ENCODE data around the gene MCM8. TPM values are rescaled to one million over a fixed set of nuclear protein-coding genes. Genes with fewer than 3 reads are reported as not detected.
"Not testable (repeated sequence)": the region's sequence is repeated elsewhere in the genome, so short reads cannot be mapped to it uniquely, and the experiment has no call there.

MCM8 gene
- total and polyA plus RNA-seq, 2 experiments from 2014 or later: 1.5 to 7.7 TPM

GRCh38 chr20:6030453-6031080 is 80.1 kb downstream of the MCM8 start:
- DNase-seq: no peak
- no peak overlapping the region for H3K4me2 ChIP-seq (ENCODE audit: unreplicated experiment)
- 85 to 88% methylated on average over 6 of the region's 6 CpGs for WGBS, 2 experiments (ENCODE audit: low coverage in 1 of 2, low lambda C conversion rate in 2 of 2, missing lambda C conversion rate in 2 of 2)

DNA sequence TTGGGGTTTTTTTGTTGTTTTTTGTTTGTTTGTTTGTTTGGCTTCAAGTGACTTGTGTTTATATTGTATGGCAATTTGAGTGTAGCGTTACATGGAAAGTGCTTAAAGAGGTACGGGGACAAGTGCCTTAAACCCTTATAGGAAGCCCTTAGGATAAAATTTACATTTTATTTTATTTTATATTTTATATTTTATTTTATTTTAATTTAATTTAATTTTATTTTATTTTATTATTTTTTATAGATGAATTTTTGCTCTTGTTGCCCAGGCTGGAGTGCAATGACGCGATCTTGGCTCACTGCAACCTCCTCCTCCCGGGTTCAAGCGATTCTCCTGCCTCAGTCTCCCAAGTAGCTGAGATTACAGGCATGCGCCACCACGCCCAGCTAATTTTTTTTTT is 82.5 kb downstream of the MCM8 start:
- H3K4me2 ChIP-seq (ENCODE audit: unreplicated experiment); H4K20me1 ChIP-seq (ENCODE audit: insufficient read depth); H3K4me3 ChIP-seq; H3K27me3 ChIP-seq (replicated peaks; ENCODE audit: insufficient read depth); H3K9me3 ChIP-seq (ENCODE audit: low read depth); H2AFZ ChIP-seq; in situ Hi-C loops (cut with MboI); H3K27ac ChIP-seq; H3F3A ChIP-seq (ENCODE audit: insufficient read depth); DNase-seq; H3K9me2 ChIP-seq (ENCODE audit: insufficient read depth); H3K9ac ChIP-seq: not testable (repeated sequence)
- 96 to 99% methylated on average over 8 of the region's 8 CpGs for WGBS, 2 experiments (ENCODE audit: low coverage in 1 of 2, low lambda C conversion rate in 2 of 2, missing lambda C conversion rate in 2 of 2)
- Histone ChIP-seq H3K4me1 (ENCODE audit: insufficient read depth) (peaks cover 11% of the 10 kb centered on the region; the same call in 1 of the 2 replicates), H3K36me3 (ENCODE audit: low read depth) (peaks cover 39% of the 10 kb centered on the region), H3K79me2 (ENCODE audit: insufficient read depth) (peaks cover 58% of the 10 kb centered on the region)

More at GRCh38 chr20:6030453-6031080, 80.1 kb downstream of the MCM8 start:
- Histone ChIP-seq H3K79me2 (ENCODE audit: insufficient read depth) (peaks cover 80% of the 10 kb centered on the region), H3K27me3 (replicated peaks; ENCODE audit: insufficient read depth) (no peaks in the 10 kb centered on the region), H3K27ac (no peak overlapping the region), H3K4me1 (ENCODE audit: insufficient read depth) (peaks cover 11% of the 10 kb centered on the region; the same call in 1 of the 2 replicates), H3K9me2 (ENCODE audit: insufficient read depth) (no peaks in the 10 kb centered on the region), H3K36me3 (ENCODE audit: low read depth) (peaks cover 26% of the 10 kb centered on the region), H2AFZ (no peak overlapping the region), H3K4me3 (no peak overlapping the region), H3F3A (ENCODE audit: insufficient read depth) (no peaks in the 10 kb centered on the region), H3K9ac (no peak overlapping the region), H4K20me1 (ENCODE audit: insufficient read depth) (0 out of 2 replicates have a peak, but pooled peaks cover 5% of the 10 kb centered on the region), H3K9me3 (ENCODE audit: low read depth) (no peaks in the 10 kb centered on the region)
- TF ChIP-seq EZH2 (IDR thresholded peaks at IDR 0.05; ENCODE audit: insufficient read depth, poor library complexity, severe bottlenecking) (no peak), EZH2phosphoT487 (IDR thresholded peaks at IDR 0.05; ENCODE audit: insufficient read depth, low read depth) (no peak)
- in situ Hi-C loops (cut with MboI): no loop called here

DNA sequence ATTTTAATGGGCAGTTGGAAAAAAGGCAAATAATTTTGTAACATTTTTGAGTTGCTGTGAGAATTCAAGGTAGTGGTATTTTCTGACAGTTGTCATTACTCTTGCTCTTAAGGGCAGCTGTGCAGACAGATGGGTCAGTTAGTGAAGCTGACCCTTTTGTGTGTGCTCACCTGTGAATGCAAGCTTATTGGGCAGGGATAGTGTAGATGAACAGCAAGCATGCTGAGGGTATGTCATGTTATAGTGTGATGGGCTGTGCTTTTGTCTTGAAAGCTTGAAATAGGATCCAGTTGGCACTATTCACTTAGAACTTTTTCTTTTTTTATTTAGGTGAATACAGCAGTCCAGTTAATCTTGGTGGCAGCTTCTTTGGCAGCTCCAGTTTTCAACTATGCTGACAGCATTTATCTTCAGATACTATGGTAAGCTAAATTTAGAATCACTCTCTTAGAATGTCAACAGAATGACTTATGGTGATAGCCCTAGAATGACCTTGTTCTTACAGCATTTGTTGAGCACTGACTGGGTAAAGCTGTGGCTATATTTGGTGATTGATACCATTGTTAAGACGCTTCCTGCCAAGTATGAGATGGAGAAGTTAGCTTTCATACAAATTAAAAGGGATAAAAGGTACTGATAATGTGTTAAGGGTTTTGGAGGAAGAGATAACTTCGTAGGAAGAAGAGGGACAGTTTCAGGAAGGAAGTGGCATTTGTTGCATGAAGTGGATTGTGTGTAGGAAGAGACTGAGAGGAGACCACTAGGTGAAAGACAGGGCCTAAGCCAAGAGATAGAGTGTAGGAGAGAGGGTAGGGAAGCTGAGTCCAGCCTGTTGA is 83.9 kb downstream of the MCM8 start:
- Histone ChIP-seq H3K9me3 (ENCODE audit: low read depth) (no peaks in the 10 kb centered on the region), H3K4me2 (ENCODE audit: unreplicated experiment) (no peak overlapping the region), H3K79me2 (ENCODE audit: insufficient read depth) (peaks cover 47% of the 10 kb centered on the region), H3K9ac (no peak overlapping the region), H3F3A (ENCODE audit: insufficient read depth) (no peaks in the 10 kb centered on the region), H3K27me3 (replicated peaks; ENCODE audit: insufficient read depth) (no peaks in the 10 kb centered on the region), H3K4me3 (no peak overlapping the region), H4K20me1 (ENCODE audit: insufficient read depth) (0 out of 2 replicates have a peak, but pooled peaks cover 5% of the 10 kb centered on the region), H3K4me1 (ENCODE audit: insufficient read depth) (peaks cover 5% of the 10 kb centered on the region; the same call in 1 of the 2 replicates), H2AFZ (no peak overlapping the region), H3K36me3 (ENCODE audit: low read depth) (peaks cover 36% of the 10 kb centered on the region), H3K27ac (no peak overlapping the region), H3K9me2 (ENCODE audit: insufficient read depth) (no peaks in the 10 kb centered on the region)
- TF ChIP-seq EZH2 (IDR thresholded peaks at IDR 0.05; ENCODE audit: insufficient read depth, poor library complexity, severe bottlenecking) (no peak), EZH2phosphoT487 (IDR thresholded peaks at IDR 0.05; ENCODE audit: insufficient read depth, low read depth) (no peak)
- in situ Hi-C loops (cut with MboI): no loop called here
- no peak for DNase-seq
- WGBS, 2 experiments (ENCODE audit: low coverage in 1 of 2, low lambda C conversion rate in 2 of 2, missing lambda C conversion rate in 2 of 2): 93 to 98% methylated on average over 2 of the region's 2 CpGs

DNA sequence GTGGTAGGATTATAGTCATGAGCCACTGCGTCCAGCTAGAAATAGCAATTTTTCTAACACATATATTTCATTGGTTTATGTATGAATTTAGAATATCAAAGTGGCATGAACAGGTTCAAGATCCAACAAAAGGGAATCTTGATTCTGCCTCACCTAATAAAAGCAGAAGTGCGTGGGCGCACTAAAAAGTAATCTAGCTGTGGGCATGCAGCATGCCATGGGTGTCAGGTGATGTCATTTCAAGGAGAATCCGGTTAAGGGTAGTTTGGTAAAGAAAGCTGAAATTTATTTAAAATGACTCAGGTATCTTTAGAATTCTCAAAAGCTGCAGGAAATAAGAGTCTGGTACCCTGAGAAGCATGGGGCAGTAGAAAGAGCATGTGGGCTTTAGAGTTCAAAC is 85.8 kb downstream of the MCM8 start:
- H3K9me2 ChIP-seq (ENCODE audit: insufficient read depth): no peaks in the 10 kb centered on the region
- H3K27me3 ChIP-seq (replicated peaks; ENCODE audit: insufficient read depth): no peaks in the 10 kb centered on the region
- no peak for DNase-seq
- 0 out of 2 replicates have a peak, but pooled peaks cover 5% of the 10 kb centered on the region for H4K20me1 ChIP-seq (ENCODE audit: insufficient read depth)
- H3K4me3 ChIP-seq: no peak overlapping the region
- no peaks in the 10 kb centered on the region for H3K4me1 ChIP-seq (ENCODE audit: insufficient read depth)
- H3K27ac ChIP-seq: no peak overlapping the region
- H3K9me3 ChIP-seq (ENCODE audit: low read depth): no peaks in the 10 kb centered on the region
- H3K36me3 ChIP-seq (ENCODE audit: low read depth): peaks cover 44% of the 10 kb centered on the region
- TF ChIP-seq EZH2phosphoT487 (IDR thresholded peaks at IDR 0.05; ENCODE audit: insufficient read depth, low read depth): no peak
- TF ChIP-seq EZH2 (IDR thresholded peaks at IDR 0.05; ENCODE audit: insufficient read depth, poor library complexity, severe bottlenecking): no peak
- H3K9ac ChIP-seq: no peak overlapping the region
- WGBS, 2 experiments (ENCODE audit: low coverage in 1 of 2, low lambda C conversion rate in 2 of 2, missing lambda C conversion rate in 2 of 2): 96 to 97% methylated on average over 4 of the region's 4 CpGs
- H3F3A ChIP-seq (ENCODE audit: insufficient read depth): no peaks in the 10 kb centered on the region
- H3K4me2 ChIP-seq (ENCODE audit: unreplicated experiment): no peak overlapping the region
- H2AFZ ChIP-seq: no peak overlapping the region
- peaks cover 28% of the 10 kb centered on the region for H3K79me2 ChIP-seq (ENCODE audit: insufficient read depth)
- in situ Hi-C loops (cut with MboI): no loop called here

Data from GM23248 (cell line).